GM23248 (cell line): ENCODE measurements around the gene VRK2.

Experiments
- EZH2 ChIP-seq: fragments of 200-600 bp; sonication (generic); IDR thresholded peaks from 2 replicates; pipeline ENCODE4 v1.6.1; 2018; ENCODE audit warnings: antibody characterized with exemption, mild to moderate bottlenecking; ENCODE audit not compliant: insufficient read depth, poor library complexity, severe bottlenecking
- EZH2phosphoT487 ChIP-seq: fragments of 200-600 bp; sonication (generic); IDR thresholded peaks from 2 replicates; pipeline ENCODE4 v1.6.1; 2018; ENCODE audit warnings: antibody characterized with exemption, moderate library complexity, mild to moderate bottlenecking, low read depth; ENCODE audit not compliant: insufficient read depth

GRCh38 chr2:58109481-58109880, 62.9 kb downstream of the VRK2 start:
- TF ChIP-seq EZH2 (no peak), EZH2phosphoT487 (no peak)
